HL-60/S4 treated with phorbol 12-myristate 13-acetate at 8.2 ng/mL for 4 days and 3 days (cell line): ENCODE measurements around the gene PGLYRP4.

Experiments used
- in situ Hi-C: fragments of 300-500 bp; cut with MboI; formaldehyde crosslinking; loops from 2 replicates; pipeline ENCODE4 v1.15.0; 2022; ENCODE audit warnings: low sequenced_read_pairs

Gene PGLYRP4, protein sequence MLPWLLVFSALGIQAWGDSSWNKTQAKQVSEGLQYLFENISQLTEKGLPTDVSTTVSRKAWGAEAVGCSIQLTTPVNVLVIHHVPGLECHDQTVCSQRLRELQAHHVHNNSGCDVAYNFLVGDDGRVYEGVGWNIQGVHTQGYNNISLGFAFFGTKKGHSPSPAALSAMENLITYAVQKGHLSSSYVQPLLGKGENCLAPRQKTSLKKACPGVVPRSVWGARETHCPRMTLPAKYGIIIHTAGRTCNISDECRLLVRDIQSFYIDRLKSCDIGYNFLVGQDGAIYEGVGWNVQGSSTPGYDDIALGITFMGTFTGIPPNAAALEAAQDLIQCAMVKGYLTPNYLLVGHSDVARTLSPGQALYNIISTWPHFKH

DNA sequence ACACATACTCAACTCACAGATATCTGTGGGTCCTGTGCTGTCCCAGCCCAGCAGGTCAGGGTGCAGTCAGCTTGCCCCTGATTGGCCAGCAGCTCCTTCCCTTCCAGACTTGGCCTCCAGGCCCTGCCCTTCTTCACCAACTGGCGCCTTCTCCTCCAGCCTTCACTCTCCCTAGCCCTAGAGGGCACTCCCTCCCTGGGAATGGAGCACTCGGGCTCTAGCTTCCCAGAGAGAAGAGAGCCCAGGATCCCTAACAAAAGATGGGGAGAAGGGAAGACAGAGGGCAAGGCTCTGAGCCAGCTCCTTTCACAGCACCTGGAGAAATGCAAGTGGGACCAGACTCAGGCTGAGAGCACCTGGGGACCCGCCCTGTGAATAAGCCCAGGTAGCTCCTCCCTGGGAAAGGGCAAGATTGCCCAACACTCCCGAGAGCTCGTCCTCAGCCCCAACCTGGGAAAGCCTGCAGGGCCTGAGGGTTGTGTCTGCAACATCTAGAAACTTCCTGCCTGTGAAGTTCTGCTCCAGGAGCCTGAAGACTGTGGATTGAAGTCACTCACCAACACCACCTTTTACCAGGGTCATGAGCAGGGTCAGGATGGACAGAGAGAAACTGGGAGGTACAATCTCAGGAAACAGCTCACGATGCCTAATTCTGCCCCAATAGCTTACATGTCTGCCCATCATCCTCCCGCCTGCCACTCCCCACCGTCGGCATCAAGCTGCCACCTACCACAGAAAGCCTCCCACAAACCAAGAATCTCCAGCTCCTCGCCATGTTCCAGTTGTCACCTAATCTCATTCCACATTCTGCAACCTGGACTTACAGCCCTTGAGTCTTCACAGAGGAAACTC lies at the start of gene PGLYRP4:
PGLYRP4 (minus strand) TSS at position 331 of the 852 bp plus-strand sequence. CDS start 909 bp downstream, outside the sequence.
- in situ Hi-C loops: loop anchor here (10.0 kb wide), 1 partner anchor 156 kb away; no protein-coding TSS in a partner anchor

DNA sequence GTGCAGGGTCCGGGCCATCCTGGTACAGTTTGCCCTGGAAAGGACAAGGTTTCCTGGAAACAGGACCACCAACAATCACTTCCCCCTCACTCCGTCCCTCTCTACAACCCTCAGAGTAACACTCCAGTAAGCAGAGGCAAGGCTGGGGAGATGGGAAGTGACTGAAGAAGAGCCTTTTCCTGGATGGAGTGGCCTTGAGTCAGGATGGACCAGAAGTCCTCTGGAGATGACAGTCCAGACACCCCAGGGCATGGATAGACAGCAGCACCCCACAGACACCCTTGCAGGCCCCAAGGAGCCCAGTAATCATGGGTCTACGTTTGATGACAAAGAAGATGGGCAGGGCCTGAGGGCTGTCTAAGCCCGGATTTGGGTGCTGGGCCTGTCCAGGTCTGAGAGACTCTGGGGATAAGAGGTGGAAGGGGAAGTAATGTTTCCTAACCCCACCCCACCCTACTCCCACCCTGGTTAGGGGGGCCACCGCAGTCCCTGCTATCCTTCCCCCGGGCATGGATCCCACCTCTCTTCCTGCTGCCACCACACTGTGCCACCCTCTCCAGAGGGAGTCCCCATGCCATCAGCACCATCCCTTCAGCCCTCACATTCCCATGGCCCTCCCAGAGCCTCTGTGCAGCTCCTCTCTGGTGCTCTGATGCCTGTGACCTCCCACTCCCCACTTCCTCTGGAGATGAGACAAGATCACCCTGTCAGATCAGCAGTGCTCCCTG lies 49.4 kb upstream of the PGLYRP4 start:
- in situ Hi-C loops: no loop called here

DNA sequence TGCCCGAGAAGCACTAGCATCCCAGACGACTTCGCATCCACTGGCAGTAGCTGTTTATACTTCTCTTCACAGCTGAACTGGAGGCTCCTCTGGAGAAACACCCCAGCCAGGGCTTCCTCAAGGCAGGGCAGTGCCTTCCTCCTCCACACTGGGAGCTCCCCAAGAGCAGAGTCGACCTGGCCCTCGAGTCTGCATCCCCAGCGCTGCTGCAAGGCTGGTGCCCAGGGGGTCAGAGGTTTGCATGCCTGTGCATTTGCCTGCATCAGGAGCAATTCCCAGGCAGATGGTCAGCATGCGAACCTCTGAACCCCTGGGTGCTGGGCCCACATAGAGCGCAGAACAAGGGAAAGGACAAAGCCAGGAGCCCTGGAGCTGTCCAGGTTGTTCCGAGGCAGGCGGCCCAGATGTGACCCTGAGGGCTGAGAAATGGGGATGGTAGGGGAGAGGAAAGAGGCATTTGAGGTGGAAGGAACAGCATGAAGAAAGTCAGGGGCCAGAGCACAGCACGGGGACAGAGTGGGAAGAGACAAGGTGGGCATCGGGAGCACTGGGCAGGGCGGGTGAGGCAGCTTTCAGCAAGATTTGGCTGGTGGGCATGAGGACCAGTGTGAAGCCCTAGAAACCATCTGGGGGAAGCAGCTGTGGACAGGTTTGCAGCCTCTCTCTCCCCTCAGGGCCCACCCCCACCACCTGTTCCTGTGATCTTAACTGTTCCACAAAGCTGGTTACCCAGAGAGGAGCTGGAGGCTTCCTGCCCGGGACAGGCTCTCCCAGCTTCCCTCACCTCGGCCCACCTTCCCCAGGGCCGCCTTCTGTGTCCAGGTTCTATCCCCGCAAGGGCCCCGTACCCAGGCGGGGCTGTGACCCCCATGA lies 48.6 kb upstream of the PGLYRP4 start:
- in situ Hi-C loops: no loop called here

DNA sequence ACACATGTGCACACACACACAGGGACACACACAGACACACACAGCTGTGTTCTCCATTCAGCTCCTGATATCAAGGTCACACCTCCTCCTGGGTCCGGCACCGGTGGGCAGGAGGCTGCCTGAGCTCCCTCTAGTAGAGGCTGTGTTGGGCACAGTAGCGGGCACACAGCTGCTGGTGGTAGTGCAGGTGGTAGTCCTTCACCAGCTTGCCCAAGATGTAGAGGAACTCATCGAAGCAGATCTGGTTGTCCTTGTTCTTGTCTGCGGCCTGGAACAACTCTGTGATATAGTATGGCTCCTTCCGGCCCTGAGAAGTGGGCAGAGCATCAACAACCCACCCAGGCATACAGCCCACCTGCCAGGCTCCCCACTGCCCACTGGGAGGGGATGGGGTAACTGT lies 47.8 kb upstream of the PGLYRP4 start:
- in situ Hi-C loops: no loop called here

DNA sequence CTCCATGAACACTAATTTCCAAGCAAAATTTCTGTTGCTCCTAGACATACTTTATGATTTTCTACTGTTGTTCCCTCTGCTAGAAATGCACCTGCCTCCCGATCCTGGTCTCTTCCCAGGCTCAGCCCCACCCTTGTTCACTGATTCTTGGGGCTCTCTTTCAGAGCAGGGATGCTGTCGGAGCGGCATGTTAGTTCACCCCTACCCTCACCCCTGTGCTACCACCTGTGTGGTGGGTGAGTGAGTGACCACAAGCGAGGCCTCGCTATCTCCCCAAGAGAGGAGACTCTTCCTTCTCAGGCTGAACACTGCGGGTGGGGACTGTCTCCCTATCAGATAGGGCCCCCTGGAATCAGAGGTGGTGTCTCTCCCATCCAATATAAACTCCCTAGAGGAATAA lies 47.1 kb upstream of the PGLYRP4 start:
- in situ Hi-C loops: no loop called here

DNA sequence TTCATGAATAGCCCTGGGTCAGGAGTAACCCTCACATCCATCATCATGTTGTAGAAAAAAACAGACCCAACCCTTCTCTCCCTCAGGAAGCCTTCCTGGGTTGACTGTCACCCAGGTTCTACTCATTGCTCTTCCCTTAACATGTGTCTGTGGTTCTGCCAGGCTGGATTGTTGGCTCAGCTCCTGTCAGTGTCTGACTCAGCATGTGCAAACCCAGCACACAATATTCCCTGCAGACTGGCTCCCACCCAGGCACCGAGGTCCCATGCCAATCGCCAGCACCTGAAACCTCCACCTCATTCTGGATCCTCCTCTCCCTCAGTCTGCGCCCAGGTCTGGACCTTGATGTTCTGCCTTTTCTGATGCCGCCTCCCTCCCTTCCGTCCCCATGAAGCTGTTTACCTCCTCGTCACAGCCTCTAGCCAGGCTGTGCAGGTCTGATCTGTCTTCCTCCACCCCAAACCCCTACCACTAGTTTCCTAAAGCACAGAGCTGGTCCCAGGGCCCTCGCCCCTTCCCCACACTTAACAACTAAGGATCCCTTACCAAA lies 46.6 kb upstream of the PGLYRP4 start:
- in situ Hi-C loops: no loop called here

DNA sequence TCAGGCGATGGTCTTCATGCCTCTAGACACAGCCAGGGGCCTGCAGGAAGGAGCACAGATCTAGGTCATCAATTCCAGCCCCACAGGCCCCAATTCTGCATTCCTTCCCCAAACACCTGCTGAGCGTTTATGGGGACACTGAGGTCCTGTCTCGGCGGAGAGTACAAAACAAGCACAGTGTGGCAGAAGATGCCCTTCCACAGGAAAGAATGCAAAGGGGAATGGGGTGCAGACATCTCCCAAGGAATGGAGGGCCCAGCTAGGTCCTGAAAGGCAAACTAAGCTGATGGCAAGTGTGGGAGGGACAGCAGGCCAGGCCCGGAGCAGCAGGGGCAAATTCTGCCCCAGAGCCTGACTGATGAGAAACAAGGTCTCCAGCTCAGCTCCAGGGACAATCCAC lies 45.8 kb upstream of the PGLYRP4 start:
- in situ Hi-C loops: no loop called here

DNA sequence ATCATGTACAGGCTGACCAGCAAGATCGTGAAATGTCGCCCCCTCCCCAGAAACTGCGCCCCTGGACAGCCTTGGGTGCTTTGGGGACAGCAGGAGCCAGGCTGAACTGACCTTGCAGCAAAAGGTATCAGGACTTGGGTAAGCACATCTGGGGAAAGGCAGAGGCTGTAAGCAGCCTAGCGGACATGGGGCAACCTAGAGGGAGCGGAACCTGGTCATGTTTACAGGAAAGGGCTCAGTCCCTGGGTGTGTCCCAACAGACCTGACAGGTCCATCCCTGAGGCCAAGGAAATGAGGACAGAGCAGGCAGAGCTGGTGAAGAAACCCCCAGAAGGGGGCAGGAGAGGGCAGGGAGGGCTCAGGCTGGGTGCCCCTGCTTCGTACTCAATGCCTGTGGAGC lies 45.3 kb upstream of the PGLYRP4 start:
- in situ Hi-C loops: no loop called here

DNA sequence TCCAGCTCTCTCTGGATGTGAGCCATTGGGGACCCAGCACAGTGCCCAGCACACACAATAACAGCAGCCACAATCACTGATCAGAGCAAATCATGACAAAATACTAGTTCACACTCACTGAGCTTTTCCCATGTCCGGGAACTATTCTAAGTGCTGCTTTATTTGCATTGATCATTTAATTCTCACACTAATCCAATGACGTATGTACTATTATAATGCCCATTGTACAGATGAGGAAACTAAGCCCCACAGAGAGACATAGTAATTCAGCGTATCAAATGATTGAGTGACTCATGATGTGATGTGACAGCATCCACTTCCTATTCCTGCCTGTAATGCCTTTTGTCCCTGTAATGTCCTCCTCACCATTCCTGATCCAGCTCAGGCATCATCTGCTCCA lies 44.2 kb upstream of the PGLYRP4 start:
- in situ Hi-C loops: no loop called here

DNA sequence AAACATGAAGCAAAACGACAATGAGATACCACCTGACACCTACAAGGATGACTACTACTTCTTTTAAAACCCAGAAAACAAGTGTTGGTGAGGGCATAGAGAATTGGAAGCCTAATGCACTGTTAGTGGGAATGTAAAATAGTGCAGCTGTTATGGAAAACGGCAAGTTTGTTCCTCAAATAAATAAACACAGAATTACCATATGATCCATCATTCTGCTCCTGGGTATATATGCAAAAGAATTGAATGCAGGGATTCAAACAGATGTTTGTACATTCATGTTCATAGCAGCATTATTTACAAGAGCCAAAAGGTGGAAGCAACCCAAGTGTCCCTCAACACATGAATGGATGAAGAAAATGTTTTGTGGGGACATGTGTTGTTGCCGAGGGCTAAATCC lies 43.6 kb upstream of the PGLYRP4 start:
- in situ Hi-C loops: no loop called here

DNA sequence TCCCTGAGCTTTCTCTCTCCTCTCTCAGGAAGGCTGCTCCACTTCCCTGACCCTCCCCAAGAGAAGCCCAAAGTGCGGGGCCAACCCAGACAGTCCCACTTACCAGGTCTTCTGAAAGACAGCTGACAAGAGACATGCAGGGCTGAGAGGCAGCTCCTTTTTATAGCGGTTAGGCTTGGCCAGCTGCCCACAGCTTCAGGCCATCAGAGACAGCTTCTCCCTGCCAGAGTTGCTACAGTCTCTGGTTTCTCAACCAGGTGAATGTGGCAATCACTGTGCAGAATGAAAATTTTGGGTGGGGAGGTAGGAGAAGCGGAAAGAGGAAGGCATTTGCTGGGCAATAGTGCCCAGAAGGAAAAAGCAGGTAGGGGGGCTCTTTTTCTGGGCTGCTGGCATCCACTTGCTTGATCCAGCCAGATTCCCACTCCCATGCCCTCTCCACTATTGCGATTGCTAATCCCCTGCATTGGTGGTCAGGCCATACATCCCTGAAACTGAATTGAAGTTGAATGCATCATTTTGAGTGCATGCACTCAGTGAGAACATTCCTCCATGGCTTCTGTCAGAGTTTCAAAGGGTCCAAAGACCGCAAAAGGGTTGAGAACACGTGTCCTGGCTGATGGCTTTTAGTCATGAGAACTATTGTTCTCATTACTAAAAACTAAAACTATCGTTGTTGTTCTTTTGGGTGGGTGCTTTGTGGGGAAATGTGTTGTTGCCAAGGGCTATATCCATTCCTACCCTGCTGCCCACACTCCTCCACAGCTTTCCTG lies 42.5 kb upstream of the PGLYRP4 start, which contains the start of gene S100A8:
S100A8 (minus strand) TSS at position 136 of the 773 bp plus-strand sequence. CDS start 538 bp downstream, outside the sequence.
- in situ Hi-C loops: no loop called here

DNA sequence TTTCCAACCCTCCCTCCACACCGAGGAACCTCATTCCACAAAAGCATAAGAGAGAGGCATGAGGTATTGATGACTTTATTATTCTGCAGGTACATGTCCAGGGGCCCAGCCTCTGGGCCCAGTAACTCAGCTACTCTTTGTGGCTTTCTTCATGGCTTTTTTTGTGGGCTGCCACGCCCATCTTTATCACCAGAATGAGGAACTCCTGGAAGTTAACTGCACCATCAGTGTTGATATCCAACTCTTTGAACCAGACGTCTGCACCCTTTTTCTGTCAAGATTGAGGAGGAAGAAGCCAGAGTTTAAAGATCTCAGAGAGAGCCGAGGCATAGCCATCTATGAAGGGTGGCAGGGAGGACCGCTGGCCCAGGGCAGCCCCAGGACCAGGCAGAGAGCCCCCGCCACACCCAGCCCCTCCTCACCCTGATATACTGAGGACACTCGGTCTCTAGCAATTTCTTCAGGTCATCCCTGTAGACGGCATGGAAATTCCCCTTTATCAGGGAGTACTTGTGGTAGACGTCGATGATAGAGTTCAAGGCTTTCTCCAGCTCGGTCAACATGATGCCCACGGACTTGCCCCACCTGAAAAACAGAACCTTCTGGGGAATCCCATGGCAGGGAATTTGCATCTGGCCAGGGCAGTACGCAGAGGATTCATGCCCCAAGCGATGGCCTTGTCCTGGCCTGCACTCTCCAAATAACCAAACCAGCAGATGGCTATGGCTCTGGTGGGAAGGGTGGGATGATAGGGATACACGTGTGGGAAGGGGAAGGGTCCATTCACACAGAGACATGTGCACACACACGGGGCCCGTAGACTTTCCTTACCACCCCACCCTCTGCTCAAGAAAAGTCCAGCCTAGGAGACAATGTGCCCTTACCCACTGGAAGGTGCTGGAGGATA lies 41.6 kb upstream of the PGLYRP4 start:
- in situ Hi-C loops: no loop called here

DNA sequence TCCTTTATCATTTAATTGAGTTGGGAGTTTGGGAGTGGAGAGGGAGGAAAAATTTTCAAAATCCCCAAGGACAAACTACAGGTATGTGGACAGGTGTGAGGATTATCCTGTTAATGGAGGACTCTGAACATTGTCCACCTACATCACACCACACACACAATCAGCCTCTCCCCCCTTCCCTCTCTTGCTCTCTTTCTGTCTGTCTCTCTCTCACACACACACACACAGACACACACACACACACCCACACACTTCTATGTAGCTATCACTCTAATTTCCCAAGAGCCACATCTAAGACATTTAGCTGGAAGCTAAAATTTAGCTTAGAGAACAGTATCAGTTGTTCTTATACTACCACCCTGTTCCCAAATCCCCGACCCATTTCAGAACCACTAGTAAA lies 40.8 kb upstream of the PGLYRP4 start:
- in situ Hi-C loops: no loop called here

DNA sequence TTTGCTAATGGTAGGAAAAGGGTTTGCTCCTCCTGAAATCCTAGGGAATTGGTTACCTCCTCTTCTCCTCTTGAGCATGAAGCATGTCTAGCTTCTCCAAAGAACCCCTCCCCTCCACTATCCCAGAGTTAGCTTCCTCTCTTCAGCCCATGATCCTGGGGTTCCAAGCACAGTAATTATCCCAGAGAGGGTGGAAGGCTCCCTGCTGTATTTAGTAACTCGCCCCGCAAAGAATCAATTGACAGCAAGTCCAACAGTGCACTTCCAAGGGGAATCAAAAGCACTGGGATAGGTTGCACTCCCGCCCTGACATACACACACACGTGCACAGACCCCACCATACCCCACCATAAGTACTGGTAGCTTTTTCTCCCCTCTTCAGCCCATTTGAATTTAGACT lies 39.1 kb upstream of the PGLYRP4 start:
- in situ Hi-C loops: no loop called here

DNA sequence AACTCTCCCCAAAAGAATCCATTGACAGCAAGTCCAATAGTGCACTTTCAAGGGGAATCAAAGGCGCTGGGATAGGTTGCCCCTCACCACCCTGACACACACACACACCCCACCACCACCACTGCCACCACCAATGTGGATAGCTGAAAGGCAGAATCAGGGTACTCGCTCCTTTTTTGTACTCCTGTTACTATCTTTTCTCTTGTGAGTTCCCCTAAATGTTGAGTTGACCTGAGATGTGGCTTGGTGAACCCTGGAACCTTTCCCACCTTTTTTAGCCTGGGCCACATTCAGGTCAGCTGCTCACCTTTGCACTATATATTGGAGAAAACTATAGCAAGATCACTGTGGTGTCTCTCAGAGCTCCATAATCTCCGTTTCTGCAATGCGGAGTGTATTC lies 38.4 kb upstream of the PGLYRP4 start:
- in situ Hi-C loops: no loop called here

DNA sequence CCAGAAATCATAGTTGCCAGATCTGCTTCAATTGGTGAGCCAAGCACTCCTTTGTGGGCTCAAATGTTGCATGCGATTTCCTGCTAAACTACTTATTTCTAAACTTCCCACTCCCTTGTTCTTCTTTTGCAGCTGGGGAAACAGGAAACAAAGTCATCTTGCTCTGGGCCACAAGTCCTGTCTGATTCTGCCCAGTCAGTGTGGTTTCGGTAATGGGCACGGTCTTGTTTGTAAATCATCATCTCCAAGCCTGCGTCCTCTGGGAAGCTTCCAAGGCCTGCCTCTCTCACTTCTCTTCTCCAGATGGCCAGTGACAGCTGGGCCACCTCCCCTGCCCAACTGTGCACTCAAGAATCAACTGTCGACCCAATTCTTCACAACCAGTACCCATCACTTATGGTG lies 37.9 kb upstream of the PGLYRP4 start:
- in situ Hi-C loops: no loop called here

DNA sequence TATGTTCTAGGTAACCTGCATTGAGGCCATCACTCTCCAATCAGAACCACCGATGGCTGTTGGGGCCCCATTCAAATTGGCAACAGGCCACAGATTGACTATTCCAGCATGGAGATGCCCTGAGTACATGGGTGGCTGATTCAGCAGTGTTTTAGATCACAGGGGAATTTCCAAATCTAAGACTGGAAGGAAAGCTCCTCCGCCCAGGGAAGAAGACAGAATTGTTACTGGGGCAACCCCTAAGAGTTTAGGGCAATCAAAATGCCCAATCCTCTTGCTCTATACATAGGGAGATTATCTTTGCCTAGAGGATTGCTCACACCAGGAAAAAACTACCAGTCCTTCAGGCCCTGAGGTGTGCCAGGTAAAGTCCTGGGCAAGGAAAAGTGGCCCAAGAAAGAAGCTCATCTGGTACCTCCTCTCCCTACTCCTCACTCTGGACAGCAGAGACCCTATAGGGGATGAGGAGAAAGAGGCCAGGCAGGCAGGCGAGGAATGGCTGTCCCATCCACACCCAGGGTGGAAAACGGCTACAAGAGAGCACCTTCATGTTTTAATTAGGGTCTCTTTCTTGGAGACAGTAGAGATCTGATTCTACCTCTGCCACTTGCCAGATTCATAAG lies 36.4 kb upstream of the PGLYRP4 start:
- in situ Hi-C loops: no loop called here

DNA sequence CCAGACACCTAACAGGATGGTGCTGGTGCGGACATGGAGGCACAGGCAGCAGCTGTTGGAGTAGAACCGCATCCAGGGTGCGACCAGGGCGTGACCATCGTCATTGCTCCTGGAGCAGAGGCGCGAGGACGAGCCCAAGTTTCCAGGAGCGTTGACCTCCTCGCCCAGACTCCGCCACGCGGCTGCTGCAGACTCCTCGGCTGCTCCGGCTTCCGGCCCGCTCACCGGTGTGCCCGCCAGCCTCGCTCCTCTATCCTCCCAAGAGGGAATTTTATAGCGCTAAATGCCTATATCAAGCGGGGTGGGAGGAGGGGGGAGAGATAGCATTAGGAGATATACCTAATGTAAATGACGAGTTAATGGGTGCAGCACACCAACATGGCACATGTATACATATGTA lies 32.1 kb upstream of the PGLYRP4 start:
- in situ Hi-C loops: no loop called here
